Fibroblast of pulmonary artery (primary cell): ENCODE results near the gene UBE2F.

ENCODE experiments used
- DNase-seq: peaks from one replicate; pipeline ENCODE4 v3.0.0-alpha.2; 2010; ENCODE audit warnings: low read depth
- H3K4me3 ChIP-seq: replicated peaks from 2 replicates; pipeline ENCODE4 v1.5.1; 2011; ENCODE audit warnings: low read depth, mild to moderate bottlenecking, control low read depth, low read length, moderate library complexity
- CTCF ChIP-seq: IDR thresholded peaks from 2 replicates; pipeline ENCODE4 v1.5.1; 2011; ENCODE audit warnings: mild to moderate bottlenecking, control low read depth, low read length, inconsistent platforms; ENCODE audit errors: missing control alignments

UBE2F gene

DNA sequence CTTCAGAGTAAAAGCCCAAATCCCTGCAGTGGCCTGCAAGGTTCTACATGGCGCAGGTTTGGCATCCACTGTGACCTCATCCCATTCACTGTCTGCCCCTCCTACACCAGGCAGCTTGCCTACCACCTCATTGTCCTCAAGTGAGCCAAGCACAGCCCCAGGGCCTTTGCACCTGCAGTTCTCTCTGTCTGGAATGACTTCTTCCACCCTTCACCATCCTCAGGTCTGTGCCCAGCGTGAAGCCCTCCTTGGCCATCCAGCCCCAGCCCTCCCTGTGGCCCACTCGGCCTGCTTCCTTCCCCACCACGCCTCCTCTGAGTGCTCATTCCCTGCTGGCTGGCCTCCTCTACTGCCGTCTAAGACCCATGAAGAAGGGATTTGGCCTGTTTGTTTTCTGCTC, 32.6 kb upstream of the UBE2F start:
- no peak overlapping the region for H3K4me3 ChIP-seq
- DNase-seq, result no peak
- TF ChIP-seq CTCF, result no peak

GRCh38 chr2:237935740-237936452, 30.9 kb upstream of the UBE2F start:
- H3K4me3 ChIP-seq, result no peak overlapping the region
- TF ChIP-seq CTCF, result no peak
- no peak for DNase-seq

- no peak for DNase-seq
- TF ChIP-seq CTCF, result no peak
- H3K4me3 ChIP-seq, result no peak overlapping the region
These were observed 27.6 kb upstream of the UBE2F start for GRCh38 chr2:237939251-237939650.

DNA sequence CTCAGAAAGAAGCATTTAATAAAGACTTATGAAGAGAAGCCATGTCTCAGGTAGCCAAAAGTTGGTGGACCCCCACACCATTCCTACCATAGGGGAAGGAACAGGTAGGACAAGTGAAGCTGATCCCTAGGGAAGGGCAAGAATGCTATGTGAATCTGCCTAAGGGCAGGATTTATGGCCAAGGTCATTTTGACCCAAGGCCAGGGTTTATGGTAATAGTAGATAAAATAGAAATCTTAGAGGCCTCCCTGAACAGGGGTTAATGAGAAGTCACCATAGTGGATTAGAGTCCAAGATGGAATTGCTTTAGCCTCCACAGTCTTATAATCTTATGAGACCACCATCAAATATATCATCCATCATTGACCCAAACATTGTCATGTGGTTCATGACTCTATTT, 26.0 kb upstream of the UBE2F start:
- TF ChIP-seq CTCF, result no peak
- H3K4me3 ChIP-seq, result no peak overlapping the region
- no peak for DNase-seq

DNA sequence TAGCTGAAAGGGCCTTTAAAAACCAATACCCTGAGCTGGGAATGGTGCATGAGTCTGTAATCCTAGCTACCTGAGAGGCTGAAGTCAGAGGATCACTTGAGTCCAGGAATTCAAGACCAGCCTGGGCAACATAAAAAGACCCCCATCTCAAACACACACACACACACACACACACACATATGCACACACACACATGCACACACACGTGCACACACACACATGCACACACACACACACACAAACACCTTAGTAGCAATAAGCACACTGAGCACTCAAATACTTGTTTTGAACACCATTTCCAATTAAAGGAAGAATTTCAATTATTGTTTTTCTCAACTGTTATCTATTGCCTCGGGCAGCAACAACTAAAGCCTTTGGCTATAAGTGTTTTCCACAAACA, 25.6 kb upstream of the UBE2F start:
- DNase-seq, result no peak
- no peak overlapping the region for H3K4me3 ChIP-seq
- TF ChIP-seq CTCF, result no peak

DNA sequence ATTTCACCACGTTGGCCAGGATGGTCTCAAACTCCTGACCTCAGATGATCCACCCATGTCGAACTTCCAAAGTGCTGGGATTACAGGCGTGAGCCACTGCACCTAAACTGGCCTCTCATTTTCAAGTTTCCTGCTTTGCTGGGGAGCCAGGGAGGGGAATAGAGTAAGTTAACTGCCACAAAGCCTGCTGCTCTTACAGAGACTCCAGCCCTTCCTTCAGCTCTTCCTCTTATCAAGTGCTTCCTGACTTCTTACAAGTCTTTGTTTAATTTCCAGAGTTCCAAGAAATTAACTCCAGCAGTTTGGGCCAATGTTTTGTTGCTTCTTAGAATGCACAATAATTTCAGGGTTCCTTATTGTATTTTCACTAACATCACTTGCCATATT, 24.3 kb upstream of the UBE2F start:
- no peak for TF ChIP-seq CTCF
- no peak for DNase-seq
- H3K4me3 ChIP-seq, result no peak overlapping the region

DNA sequence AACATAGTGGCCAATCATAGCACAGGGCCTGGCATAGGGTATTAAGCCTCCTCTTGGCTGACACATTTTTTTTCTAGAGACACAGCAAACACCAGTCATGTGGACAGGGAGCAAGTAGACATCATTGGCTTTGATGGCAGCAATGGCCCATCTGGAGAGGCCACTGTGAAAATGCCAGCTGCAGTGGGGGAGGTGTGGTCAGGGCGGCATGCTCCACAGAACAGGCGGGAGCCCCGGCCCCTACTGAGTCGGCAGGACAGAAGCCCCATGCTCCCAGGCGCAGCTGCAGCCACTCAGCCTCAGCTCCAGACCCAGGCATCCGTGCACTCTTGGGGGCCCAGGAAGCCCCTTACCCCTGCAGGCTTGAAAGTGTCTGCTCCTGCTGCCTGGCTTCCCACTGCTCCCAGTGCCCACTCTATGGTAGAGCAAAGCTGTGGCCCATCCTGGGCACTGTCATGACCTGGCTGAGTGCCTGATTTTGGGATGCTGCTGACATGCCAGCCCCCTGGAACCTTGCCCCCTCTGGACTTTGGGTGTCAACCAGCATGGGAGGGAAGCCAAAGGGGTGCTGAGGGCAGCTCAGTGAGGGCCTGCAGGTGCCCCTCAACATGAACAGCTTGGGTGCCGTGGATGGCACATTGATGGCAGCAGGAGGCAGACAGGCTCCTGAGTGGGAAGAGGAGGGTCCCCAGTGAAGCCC, 23.3 kb upstream of the UBE2F start:
- no peak overlapping the region for H3K4me3 ChIP-seq
- TF ChIP-seq CTCF, result no peak
- no peak for DNase-seq
